K562 (cell line): Measurements from ENCODE around the gene PAAF1. TPM values are rescaled to one million over a fixed set of nuclear protein-coding genes. Genes with fewer than 3 reads are reported as not detected.

Experiments used
- CBFA2T3 ChIP-seq: fragments of 450-650 bp; IDR thresholded peaks from 2 replicates; pipeline ENCODE4 v1.6.1; 2017
- COPS2 ChIP-seq: fragments of 450-650 bp; conservative IDR thresholded peaks from 2 replicates; pipeline ENCODE4 v1.6.1; 2016; ENCODE audit warnings: mild to moderate bottlenecking, moderate library complexity
- CTBP1 ChIP-seq: fragments of 450-650 bp; IDR thresholded peaks from 2 replicates; pipeline ENCODE4 v1.6.1; 2016; ENCODE audit warnings: borderline replicate concordance
- DEAF1 ChIP-seq: fragments of 450-650 bp; formaldehyde crosslinking; IDR thresholded peaks from 2 replicates; pipeline ENCODE4 v1.4.0; 2020; ENCODE audit warnings: mild to moderate bottlenecking, moderate library complexity
- ETV5 ChIP-seq: sonication (generic); formaldehyde crosslinking; IDR thresholded peaks from 2 replicates; pipeline ENCODE4 v1.4.0; 2020; ENCODE audit warnings: low read depth, mild to moderate bottlenecking, missing genetic modification reagents
- GABPA ChIP-seq: fragments of 200-800 bp; sonication (Bioruptor generic); conservative IDR thresholded peaks from 2 replicates; pipeline ENCODE4 v1.6.1; 2016; ENCODE audit warnings: low read depth, missing genetic modification characterization, missing compliant biosample characterization
- HDAC2 ChIP-seq: fragments of 450-650 bp; IDR thresholded peaks from 2 replicates; pipeline ENCODE4 v1.6.1; 2016; ENCODE audit warnings: mild to moderate bottlenecking
- HDAC3 ChIP-seq: fragments of 450-650 bp; IDR thresholded peaks from 2 replicates; pipeline ENCODE4 v1.6.1; 2018; ENCODE audit warnings: borderline replicate concordance, mild to moderate bottlenecking, moderate library complexity; ENCODE audit not compliant: partially characterized antibody
- HDAC8 ChIP-seq: fragments of 450-650 bp; IDR thresholded peaks from 2 replicates; pipeline ENCODE4 v1.6.1; 2016; ENCODE audit warnings: mild to moderate bottlenecking, missing genetic modification characterization, moderate library complexity, missing compliant biosample characterization
- KAT8 ChIP-seq: fragments of 450-650 bp; IDR thresholded peaks from 2 replicates; pipeline ENCODE4 v1.6.1; 2016; ENCODE audit warnings: low read depth, mild to moderate bottlenecking
- MYC ChIP-seq, 2 experiments: fragments of 250-450 bp in 1 of 2; sonication (Bioruptor Pico) in 1 of 2; IDR thresholded peaks; 2 replicates each; pipeline versions ENCODE4 v1.5.1 to v1.6.1; 2012 to 2021; ENCODE audit warnings: low read depth in 2 of 2, borderline replicate concordance in 1 of 2, improper control_type of control experiment in 1 of 2, low read length in 1 of 2, mild to moderate bottlenecking in 1 of 2, moderate library complexity in 1 of 2
- NCOR1 ChIP-seq: fragments of 450-650 bp; IDR thresholded peaks from 2 replicates; pipeline ENCODE4 v1.6.1; 2016; ENCODE audit warnings: mild to moderate bottlenecking, moderate library complexity
- PHF8 ChIP-seq: fragments of 200-600 bp; sonication (generic); IDR thresholded peaks from 2 replicates; pipeline ENCODE4 v1.6.1; 2012; ENCODE audit warnings: mixed run types, mild to moderate bottlenecking, inconsistent platforms, low read length, moderate library complexity, borderline replicate concordance
- POLR2A ChIP-seq: fragments of 450-650 bp; conservative IDR thresholded peaks from 2 replicates; pipeline ENCODE4 v1.6.1; 2016
- RBBP5 ChIP-seq: fragments of 200-600 bp; sonication (generic); IDR thresholded peaks from 2 replicates; pipeline ENCODE4 v1.6.1; 2012; ENCODE audit warnings: borderline replicate concordance, mild to moderate bottlenecking, low read length, control low read depth, inconsistent platforms; ENCODE audit not compliant: insufficient read depth, poor library complexity, severe bottlenecking
- RNF219 ChIP-seq: fragments of 250-450 bp; sonication (Bioruptor Pico); IDR thresholded peaks from 2 replicates; pipeline ENCODE4 v1.5.0; 2022; ENCODE audit warnings: mild to moderate bottlenecking
- SIRT6 ChIP-seq: IDR thresholded peaks from one replicate; pipeline ENCODE4 v1.6.1; 2012; ENCODE audit warnings: low read depth, mild to moderate bottlenecking, control low read depth, inconsistent platforms, low read length, moderate library complexity
- THRB ChIP-seq: fragments of 450-650 bp; formaldehyde crosslinking; conservative IDR thresholded peaks from 2 replicates; pipeline ENCODE4 v1.4.0; 2022; ENCODE audit warnings: mild to moderate bottlenecking, missing genetic modification characterization
- ZBTB8A ChIP-seq: fragments of 450-650 bp; IDR thresholded peaks from 2 replicates; pipeline ENCODE4 v1.6.1; 2018; ENCODE audit warnings: mild to moderate bottlenecking, moderate library complexity; ENCODE audit not compliant: partially characterized antibody
- ZEB2 ChIP-seq: fragments of 450-650 bp; IDR thresholded peaks from 2 replicates; pipeline ENCODE4 v1.6.1; 2016
- ZNF134 ChIP-seq: fragments of 250-450 bp; sonication (Bioruptor Pico); conservative IDR thresholded peaks from 2 replicates; pipeline ENCODE4 v1.4.0; 2020
- ZNF24 ChIP-seq: fragments of 450-650 bp; IDR thresholded peaks from 2 replicates; pipeline ENCODE4 v1.6.1; 2016
- ZNF445 ChIP-seq: fragments of 250-450 bp; sonication (Bioruptor Pico); IDR thresholded peaks from 2 replicates; pipeline ENCODE4 v1.4.0; 2020; ENCODE audit warnings: low read depth, mild to moderate bottlenecking, moderate library complexity
- ZNF695 ChIP-seq: fragments of 450-650 bp; formaldehyde crosslinking; IDR thresholded peaks from 2 replicates; pipeline ENCODE4 v1.4.0; 2020; ENCODE audit warnings: mild to moderate bottlenecking, moderate library complexity
- ZNF75A ChIP-seq: fragments of 450-650 bp; formaldehyde crosslinking; IDR thresholded peaks from 2 replicates; pipeline ENCODE4 v1.4.0; 2020; ENCODE audit warnings: mild to moderate bottlenecking
- polyA plus RNA-seq, 8 experiments: library from polyadenylated mRNA; depleted of rRNA in 4 of 8; stranded (reverse) in 5 of 8; unstranded in 3 of 8; fragments of >200 nt; fragmentation: Nextera tagmentation in 2 of 8; fragmentation: Illumina TruSeq in 1 of 8; extraction: Ambion mirVana in 2 of 8; extraction: Trizol in 1 of 8; gene quantifications; 2 replicates each; pipeline versions ENCODE4 v1.2.1 to v1.2.3, GENCODE V29; 2011 to 2014; ENCODE audit warnings: inconsistent platforms in 1 of 8, missing spikeins in 1 of 8
- total RNA-seq, 7 experiments: library from RNA; depleted of rRNA in 6 of 7; stranded (reverse); fragments of >200 nt in 6 of 7; fragmentation: Illumina TruSeq in 2 of 7; extraction: Trizol in 2 of 7; gene quantifications; 2 replicates each; pipeline versions ENCODE4 v1.2.1 to v1.2.3, GENCODE V29; 2011 to 2021; ENCODE audit warnings: low replicate concordance in 1 of 7

PAAF1 gene
- total and polyA plus RNA-seq, 9 of the 15 experiments (the other 6 are each of a cell fraction or from before 2014, with no cell fraction given) = 13.5 to 78.6 (median 23.3) TPM

GRCh38 chr11:73876424-73877310 lies at the start of gene PAAF1, which contains the start of gene COA4 (continued):
- no peak; the same call in 1 of the 2 replicates for TF ChIP-seq DEAF1 (CRISPR knock-in tag)
- TF ChIP-seq COPS2 = no peak
- TF ChIP-seq RBBP5 = peak; percentile 97
- TF ChIP-seq PHF8 = peak; percentile 97
- TF ChIP-seq POLR2A = peak; percentile 94
- TF ChIP-seq HDAC3 = no peak
- no peak for TF ChIP-seq NCOR1
- TF ChIP-seq ETV5 = 0 out of 2 replicates have a peak, but pooled peaks have one; percentile 64
- TF ChIP-seq GABPA (tag) = peak; percentile 96
- TF ChIP-seq KAT8 = no peak
- no peak for TF ChIP-seq ZBTB8A
- TF ChIP-seq MYC (IDR thresholded peaks at IDR 0.05; ENCODE audit: low read depth, low read length) = peak; percentile 95
- peak; percentile 88; the same call in 1 of the 2 replicates for TF ChIP-seq MYC (CRISPR knock-in tag; IDR thresholded peaks at IDR 0.05; ENCODE audit: borderline replicate concordance, low read depth)
- no peak for TF ChIP-seq SIRT6
- TF ChIP-seq RNF219 (CRISPR knock-in tag) = no peak
- no peak; the same call in 1 of the 2 replicates for TF ChIP-seq ZNF134 (CRISPR knock-in tag)
- TF ChIP-seq ZNF695 (CRISPR knock-in tag) = peak; percentile 72; the same call in 1 of the 2 replicates
- no peak for TF ChIP-seq ZNF75A (CRISPR knock-in tag)
- no peak for TF ChIP-seq THRB
- TF ChIP-seq HDAC2 = peak; percentile 85; the same call in 1 of the 2 replicates
- no peak for TF ChIP-seq ZNF24
- peak; percentile 62 for TF ChIP-seq ZEB2
- no peak; the same call in 1 of the 2 replicates for TF ChIP-seq CBFA2T3
- 0 out of 2 replicates have a peak, but pooled peaks have one; percentile 64 for TF ChIP-seq HDAC8 (tag)
- peak; percentile 91 for TF ChIP-seq CTBP1
- TF ChIP-seq ZNF445 (CRISPR knock-in tag) = no peak
